Activated CD4-positive, alpha-beta T cell treated with anti-CD3 and anti-CD28 coated beads, Interleukin-2, Interleukin-4, amounts not matched to agents 100 ng/mL and 50 ng/mL, durations not matched to agents 16 hours and 8 hours (primary cell): ENCODE results near the gene TRMT10B.
A peak's percentile ranks its signal among the peaks of the same experiment; 100 is the strongest.
"Not testable (repeated sequence)": the region's sequence is repeated elsewhere in the genome, so short reads cannot be mapped to it uniquely, and the experiment has no call there.

Experiments used
- DNase-seq: peaks from one replicate; pipeline ENCODE4 v3.0.0-alpha.2; 2020; ENCODE audit warnings: low spot score

The TRMT10B gene

DNA sequence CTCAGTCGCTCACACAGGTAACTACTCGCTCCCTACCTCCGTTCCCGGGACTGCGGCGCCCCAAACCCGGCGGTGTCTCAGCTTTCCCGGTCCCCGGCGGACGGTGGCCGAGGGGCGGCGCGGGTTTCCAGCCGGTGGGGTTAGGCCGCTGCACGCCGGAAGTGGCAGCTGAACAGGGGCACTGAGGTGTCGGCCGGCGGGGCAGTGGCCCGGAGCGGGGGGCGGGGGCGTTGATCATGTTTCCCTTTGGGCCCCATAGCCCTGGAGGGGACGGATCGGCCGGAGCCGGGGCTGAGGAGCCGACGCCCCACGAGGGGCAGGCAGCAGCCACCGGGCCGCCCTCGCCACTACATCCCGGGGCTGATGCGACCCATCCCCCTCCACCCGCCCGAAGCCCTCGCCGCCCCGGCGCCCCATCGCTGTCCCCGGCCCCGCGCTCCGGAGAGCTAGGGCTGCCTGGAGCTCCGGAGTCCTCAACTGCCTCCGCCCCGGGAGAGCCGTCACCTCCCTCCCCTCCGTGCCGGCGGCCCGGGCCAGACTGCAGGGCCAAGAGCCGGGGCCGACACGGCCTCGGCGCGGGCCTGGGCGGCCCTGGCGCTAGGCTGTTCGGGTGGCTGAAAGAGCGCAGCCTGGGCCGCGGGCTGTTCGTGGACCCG is 47.2 kb downstream of the TRMT10B start, which contains the start of gene DCAF10:
Gene DCAF10, plus strand, starts transcription at position 167 of the 656 bp plus-strand sequence. Its CDS starts 70 bp downstream, at position 237.
- peak; percentile 90 for DNase-seq

DNA sequence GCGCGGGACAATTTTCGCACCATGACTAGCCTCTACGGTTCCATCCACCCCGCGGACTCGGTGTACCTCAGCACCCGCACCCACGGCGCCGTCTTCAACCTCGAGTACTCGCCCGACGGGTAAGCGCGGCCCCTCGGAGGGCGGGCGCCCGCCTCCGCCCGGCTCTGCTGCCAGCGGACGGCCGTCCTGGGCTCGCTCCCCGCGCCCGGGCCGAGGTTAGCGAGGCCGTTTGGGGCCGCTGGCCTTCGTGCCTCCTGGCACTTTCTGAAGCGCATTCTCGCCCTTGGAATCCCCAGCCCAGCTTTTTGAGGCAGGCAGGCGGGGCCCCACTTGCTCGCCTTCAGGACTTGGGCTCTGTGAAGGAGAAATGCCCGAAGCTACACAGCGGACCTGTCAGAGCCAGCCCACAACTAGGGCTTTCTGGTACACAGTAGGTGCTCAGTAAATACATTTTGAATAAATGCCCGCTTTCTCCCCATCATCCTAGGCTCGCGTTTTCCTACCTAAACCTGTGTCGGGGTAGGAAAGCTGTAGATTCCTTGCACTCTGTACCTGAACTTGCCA is 47.8 kb downstream of the TRMT10B start:
- DNase-seq: no peak

DNA sequence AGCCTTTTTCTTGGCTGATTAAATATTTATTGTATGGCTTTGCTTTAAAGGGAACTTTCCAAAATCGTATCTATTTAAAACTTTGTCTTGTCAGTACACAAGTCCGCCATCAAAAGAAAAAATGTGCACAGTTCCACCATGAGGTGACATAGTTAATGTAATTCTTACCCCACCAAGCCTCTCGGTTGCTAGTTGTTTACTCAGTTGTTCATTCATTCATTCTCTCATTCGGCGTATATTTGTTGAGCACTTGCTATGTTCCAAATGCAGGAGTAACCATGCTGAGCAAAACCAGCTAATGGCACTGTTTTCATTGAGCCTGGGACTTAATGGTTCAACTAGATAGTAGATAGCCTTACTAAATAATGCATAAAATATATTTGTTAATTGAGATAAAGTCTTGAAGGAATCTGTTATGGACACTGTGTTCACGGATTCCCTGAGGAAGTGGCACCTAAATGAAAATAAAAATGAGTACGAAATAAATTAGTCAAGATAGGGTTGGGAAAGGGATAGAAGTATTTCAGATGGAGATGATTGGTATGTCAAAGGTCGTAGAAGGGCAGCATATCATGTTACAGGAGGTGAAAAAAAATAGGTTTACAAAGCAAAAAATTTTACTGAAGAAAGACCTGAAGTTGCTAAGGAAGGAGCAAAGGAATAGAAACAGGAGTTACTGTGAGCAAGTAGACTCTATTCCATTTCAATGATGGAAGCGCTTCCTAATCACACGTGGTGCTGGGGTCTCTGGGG is 48.5 kb downstream of the TRMT10B start:
- no peak for DNase-seq

DNA sequence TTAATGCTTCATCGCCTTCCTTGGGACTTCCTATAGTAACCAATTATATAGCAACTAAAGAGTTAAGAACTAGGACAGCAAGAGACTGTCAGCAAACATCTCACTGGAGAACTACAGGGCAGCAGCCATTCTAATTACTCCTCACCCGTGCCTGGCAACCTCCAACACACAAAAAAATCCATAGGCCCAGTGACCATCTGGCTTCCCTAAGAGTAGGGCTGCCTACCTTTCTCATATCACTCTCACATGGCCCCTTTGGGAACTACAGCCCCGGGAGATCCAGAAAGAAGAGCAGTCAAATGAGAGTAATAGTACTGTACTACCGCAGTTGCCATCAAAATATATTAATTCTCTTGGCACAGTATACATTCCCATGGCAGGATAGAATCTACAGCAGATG is 52.7 kb downstream of the TRMT10B start:
- no peak for DNase-seq

DNA sequence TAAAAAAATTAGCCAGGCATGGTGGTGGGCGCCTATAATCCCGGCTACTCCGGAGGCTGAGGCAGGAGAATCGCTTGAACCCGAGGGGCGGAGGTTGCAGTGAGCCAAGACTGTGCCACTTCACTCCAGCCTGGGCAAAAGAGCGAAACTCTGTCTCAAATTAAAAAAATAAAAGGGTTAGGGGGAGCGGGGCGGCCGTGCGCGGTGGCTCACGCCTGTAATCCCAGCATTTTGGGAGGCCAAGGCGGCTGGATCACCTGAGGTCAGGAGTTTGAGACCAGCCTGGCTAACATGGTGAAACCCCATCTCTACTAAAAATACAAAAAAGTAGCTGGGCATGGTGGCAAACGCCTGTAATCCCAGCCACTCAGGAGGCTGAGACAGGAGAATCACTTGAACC is 56.1 kb downstream of the TRMT10B start:
- DNase-seq: not testable (repeated sequence)

DNA sequence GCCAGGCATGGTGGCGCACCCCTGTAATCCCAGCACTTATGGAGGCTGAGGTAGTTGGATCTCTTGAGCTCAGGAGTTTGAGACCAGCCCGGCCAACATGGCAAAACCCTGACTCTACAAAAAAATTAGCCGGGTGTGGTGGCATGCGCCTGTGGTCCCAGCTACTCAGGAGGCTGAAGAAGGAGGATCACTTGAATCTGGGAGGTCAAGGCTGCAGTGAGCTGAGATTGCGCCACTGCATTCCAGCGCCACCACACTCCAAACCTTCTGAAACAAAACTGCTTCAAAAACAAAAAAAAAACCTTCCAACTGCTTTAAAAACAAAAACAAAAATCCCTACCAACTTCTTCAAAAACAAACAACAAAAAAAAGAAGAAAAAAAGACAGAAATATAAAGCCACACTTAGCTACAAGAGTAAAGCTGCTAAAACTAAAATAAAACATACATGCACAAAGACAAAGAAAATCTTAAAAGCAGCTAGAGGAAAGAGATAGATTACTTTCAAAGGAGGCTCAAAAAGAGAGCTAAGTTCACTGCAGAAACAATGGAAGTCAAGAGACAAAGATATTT is 58.4 kb downstream of the TRMT10B start:
- DNase-seq: no peak

DNA sequence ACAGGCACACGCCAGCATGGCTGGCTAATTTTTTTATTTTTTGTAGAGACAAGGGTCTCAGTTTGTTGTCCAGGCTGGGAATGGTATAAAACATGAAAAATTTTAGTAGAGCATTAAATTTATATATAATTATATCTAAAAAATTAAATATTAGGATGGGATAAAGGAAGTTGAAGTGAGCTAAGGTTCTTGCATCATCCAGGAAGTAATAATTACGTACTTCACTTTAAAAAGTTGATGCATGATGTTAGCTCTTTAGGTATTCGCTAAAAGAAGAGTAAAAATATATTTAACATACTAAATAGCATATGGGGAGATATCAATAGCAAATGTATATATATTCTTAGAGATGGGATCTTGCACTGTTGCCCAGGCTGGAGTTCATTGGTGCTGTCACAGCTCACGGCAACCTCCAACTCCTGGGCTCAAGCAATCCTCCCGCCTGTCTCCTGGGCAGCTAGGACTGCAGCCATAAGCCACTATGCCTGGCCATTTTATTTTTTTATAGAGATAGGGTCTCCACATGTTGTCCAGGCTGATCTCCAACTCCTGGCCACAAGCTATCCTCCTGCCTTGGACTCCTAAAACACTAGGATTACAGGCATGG is 59.3 kb downstream of the TRMT10B start:
- DNase-seq: no peak

DNA sequence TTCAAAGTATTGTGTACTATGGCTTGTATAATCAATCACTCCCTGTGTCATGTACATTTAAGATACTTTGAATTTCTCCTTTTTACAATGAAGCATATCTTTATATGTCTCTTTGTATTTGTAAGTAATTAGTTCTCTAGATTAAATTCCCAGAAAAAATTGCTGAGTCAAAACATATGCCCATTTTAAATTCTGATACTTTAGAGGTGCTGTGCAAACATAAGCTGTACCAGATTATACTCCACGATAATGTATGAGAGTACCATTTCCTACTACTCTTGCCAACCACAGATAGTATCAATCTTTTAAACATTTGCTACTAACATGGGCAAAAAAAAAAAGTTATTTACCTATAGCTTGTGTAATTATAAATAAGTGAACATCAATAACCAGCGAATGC is 65.2 kb downstream of the TRMT10B start:
- DNase-seq: no peak

DNA sequence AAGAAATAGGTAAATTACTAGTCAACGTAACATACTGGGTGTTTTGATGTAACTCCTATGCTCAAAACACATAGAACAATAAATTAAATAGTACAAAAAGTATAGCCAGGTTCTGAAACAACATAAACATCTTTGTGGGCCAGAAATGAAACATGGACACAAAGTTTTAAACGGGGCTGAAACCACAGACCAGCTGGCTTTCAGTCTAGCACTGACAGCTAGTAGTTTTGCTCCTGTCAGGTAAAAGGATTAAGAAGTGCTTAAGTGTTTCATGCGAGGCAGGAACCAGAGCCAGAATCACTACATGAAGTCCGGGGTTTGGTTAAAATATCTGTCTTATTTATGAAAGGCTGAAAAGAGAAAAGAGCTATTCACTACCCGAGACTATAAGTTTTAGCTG is 66.5 kb downstream of the TRMT10B start:
- DNase-seq: no peak

DNA sequence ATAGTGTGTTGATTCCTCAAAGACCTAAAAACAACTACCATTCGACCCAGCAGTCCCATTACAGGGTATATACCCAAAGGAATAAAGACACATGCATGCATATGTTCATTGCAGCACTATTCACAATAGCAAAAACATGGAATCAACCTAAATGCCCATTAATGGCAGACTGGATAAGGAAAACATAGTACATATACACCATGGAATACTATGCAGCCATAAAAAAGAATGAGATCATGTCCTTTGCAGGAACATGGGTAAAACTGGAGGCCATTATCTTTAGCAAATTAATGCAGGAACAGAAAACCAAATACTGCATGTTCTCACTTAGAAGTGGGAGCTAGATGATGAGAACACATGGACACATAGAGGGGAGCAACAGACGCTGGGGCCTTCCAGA is 71.6 kb downstream of the TRMT10B start:
- not testable (repeated sequence) for DNase-seq

DNA sequence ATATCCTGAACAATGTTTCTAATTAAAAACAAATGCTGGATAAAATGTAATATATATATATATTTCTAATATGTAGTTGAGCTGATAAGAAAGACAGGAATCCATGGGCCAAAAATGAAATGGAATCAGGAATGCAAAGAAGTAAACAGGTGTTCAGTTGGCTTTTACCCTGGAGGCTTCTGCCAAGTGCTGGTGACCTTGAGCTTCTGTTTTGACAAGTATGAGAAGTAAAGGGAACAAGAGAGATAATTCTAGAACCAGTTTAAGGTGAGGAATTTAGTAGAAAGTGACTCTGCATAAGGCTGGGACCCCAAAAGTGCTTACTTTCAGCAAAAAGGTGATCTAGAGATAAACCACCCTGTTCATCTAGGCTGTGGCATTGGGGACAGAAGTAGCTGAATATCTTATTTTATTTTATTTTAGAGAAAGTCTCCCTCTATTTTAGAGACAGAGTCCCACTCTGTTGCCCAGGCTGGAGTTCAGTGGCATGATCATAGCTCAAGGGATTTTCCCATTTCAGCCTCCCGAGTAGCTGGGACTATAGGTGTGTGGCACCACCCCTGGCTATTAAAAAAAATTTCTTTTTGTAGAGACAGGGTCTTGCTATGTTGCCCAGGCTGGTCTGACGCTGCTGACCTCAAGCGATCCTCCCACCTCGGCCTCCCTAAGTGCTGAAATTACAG is 74.0 kb downstream of the TRMT10B start:
- no peak for DNase-seq
